HepG2 (cell line): ENCODE measurements around the gene TBXA2R. TPM values are rescaled to one million over a fixed set of nuclear protein-coding genes. Genes with fewer than 3 reads are reported as not detected.

Experiments
- GLI4 ChIP-seq: sonication (generic); formaldehyde crosslinking; IDR thresholded peaks from 2 replicates; pipeline ENCODE4 v1.5.1; 2020; ENCODE audit warnings: missing genetic modification reagents, mild to moderate bottlenecking, moderate library complexity, borderline replicate concordance
- KLF9 ChIP-seq: IDR thresholded peaks from 2 replicates; pipeline ENCODE4 v1.6.1; 2016; ENCODE audit warnings: low read depth
- MED1 ChIP-seq: sonication (generic); formaldehyde crosslinking; IDR thresholded peaks from 2 replicates; pipeline ENCODE4 v1.4.0; 2020; ENCODE audit warnings: missing genetic modification reagents
- MIER2 ChIP-seq: IDR thresholded peaks from 2 replicates; pipeline ENCODE4 v1.6.1; 2016; ENCODE audit warnings: missing biosample characterization, missing genetic modification reagents
- ZKSCAN5 ChIP-seq: sonication (generic); formaldehyde crosslinking; IDR thresholded peaks from 2 replicates; pipeline ENCODE4 v1.5.1; 2020; ENCODE audit warnings: mild to moderate bottlenecking, missing genetic modification reagents
- ZNF574 ChIP-seq: sonication (generic); formaldehyde crosslinking; IDR thresholded peaks from 2 replicates; pipeline ENCODE4 v1.4.0; 2020; ENCODE audit warnings: missing genetic modification reagents
- ZNF660 ChIP-seq: sonication (generic); formaldehyde crosslinking; IDR thresholded peaks from 2 replicates; pipeline ENCODE4 v1.5.1; 2020; ENCODE audit warnings: mild to moderate bottlenecking, low read depth, missing genetic modification reagents, borderline replicate concordance
- polyA plus RNA-seq, 8 experiments: library from polyadenylated mRNA; depleted of rRNA in 3 of 8; stranded (reverse) in 7 of 8; unstranded in 1 of 8; fragments of >200 nt; fragmentation: Illumina TruSeq in 4 of 8; extraction: Trizol in 4 of 8; gene quantifications; 2 replicates each; pipeline versions ENCODE4 v1.2.1 to v1.2.3, GENCODE V29; 2011 to 2016; ENCODE audit warnings: low read depth in 4 of 8, missing spikeins in 1 of 8, mixed read lengths in 1 of 8; ENCODE audit not compliant: insufficient read depth in 1 of 8
- total RNA-seq, 5 experiments: library from RNA; depleted of rRNA; stranded (reverse); fragments of >200 nt; fragmentation: Illumina TruSeq; extraction: Trizol; gene quantifications; 2 replicates each; pipeline ENCODE4 v1.2.3, GENCODE V29; 2016; ENCODE audit warnings: low read depth in 1 of 5
- TF ChIP-seq, protein P1 (sequence below): sonication (generic); formaldehyde crosslinking; IDR thresholded peaks from 2 replicates; pipeline ENCODE4 v1.5.1; 2020; ENCODE audit warnings: mild to moderate bottlenecking, moderate library complexity, missing genetic modification reagents
- TF ChIP-seq, protein P2 (sequence below): sonication (generic); formaldehyde crosslinking; IDR thresholded peaks from 2 replicates; pipeline ENCODE4 v1.4.0; 2020; ENCODE audit warnings: mild to moderate bottlenecking, missing genetic modification reagents

The TBXA2R gene
- total and polyA plus RNA-seq, 2 of the 13 experiments (the other 11 are each of a cell fraction or from before 2014, with no cell fraction given) = 0.09 TPM; not detected in 1

GRCh38 chr19:3618144-3618810 lies 11.6 kb upstream of the TBXA2R start (continued):
- TF ChIP-seq ZNF574 (no peak), MIER2 (CRISPR knock-in tag) (no peak), ZKSCAN5 (CRISPR knock-in tag) (no peak), MED1 (CRISPR knock-in tag) (no peak), ZNF660 (CRISPR knock-in tag) (no peak), GLI4 (CRISPR knock-in tag) (no peak), KLF9 (CRISPR knock-in tag) (no peak)
- TF ChIP-seq, protein P1, sequence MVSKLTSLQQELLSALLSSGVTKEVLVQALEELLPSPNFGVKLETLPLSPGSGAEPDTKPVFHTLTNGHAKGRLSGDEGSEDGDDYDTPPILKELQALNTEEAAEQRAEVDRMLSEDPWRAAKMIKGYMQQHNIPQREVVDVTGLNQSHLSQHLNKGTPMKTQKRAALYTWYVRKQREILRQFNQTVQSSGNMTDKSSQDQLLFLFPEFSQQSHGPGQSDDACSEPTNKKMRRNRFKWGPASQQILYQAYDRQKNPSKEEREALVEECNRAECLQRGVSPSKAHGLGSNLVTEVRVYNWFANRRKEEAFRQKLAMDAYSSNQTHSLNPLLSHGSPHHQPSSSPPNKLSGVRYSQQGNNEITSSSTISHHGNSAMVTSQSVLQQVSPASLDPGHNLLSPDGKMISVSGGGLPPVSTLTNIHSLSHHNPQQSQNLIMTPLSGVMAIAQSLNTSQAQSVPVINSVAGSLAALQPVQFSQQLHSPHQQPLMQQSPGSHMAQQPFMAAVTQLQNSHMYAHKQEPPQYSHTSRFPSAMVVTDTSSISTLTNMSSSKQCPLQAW (CRISPR knock-in tag) = no peak
- TF ChIP-seq, protein P2, sequence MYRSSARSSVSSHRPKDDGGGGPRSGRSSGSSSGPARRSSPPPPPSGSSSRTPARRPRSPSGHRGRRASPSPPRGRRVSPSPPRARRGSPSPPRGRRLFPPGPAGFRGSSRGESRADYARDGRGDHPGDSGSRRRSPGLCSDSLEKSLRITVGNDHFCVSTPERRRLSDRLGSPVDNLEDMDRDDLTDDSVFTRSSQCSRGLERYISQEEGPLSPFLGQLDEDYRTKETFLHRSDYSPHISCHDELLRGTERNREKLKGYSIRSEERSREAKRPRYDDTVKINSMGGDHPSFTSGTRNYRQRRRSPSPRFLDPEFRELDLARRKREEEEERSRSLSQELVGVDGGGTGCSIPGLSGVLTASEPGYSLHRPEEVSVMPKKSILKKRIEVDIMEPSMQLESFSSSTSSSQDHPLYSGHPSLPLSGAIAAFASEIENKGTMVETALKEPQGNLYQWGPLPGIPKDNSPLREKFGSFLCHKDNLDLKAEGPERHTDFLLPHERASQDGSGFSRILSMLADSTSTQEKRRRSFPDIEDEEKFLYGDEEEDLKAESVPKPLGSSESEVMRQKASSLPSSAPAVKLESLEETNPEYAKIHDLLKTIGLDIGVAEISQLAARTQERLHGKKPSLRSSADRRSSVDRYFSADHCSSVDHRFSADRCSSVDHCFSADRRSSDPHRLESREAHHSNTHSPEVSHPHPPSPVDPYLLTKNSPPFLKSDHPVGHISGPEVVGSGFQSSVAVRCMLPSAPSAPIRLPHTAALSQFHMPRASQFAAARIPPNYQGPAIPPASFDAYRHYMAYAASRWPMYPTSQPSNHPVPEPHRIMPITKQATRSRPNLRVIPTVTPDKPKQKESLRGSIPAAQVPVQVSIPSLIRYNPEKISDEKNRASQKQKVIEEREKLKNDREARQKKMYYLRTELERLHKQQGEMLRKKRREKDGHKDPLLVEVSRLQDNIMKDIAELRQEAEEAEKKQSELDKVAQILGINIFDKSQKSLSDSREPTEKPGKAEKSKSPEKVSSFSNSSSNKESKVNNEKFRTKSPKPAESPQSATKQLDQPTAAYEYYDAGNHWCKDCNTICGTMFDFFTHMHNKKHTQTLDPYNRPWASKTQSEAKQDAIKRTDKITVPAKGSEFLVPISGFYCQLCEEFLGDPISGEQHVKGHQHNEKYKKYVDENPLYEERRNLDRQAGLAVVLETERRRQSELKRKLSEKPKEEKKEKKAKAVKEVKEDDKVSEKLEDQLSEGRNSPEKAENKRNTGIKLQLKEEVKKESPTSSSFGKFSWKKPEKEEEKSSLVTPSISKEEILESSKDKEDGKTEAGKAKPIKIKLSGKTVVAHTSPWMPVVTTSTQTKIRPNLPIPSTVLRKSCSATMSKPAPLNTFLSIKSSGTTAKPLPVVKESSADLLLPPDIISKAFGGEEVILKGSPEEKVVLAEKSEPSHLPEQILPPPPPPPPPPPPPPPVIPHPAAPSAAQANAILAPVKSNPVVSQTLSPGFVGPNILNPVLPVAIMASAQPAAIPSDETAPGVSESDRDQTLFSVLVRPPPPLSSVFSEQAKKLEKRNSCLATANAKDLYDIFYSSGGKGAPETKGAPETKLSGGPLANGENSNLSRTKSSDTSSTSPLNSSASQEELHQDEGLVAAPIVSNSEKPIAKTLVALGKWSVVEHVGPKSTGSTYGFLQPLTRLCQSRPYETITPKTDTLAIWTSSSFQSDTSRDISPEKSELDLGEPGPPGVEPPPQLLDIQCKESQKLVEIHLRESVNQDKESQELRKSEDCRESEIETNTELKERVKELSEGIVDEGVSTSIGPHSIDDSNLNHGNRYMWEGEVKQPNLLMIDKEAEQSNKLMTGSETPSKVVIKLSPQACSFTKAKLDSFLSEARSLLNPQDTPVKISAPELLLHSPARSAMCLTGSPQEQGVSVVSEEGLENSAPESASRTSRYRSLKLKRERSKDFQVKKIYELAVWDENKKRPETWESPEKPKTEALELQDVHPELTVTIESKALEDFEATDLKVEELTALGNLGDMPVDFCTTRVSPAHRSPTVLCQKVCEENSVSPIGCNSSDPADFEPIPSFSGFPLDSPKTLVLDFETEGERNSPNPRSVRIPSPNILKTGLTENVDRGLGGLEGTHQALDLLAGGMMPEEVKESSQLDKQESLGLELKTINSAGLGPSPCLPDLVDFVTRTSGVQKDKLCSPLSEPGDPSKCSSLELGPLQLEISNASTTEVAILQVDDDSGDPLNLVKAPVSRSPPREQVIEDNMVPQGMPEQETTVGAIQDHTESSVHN (CRISPR knock-in tag) = no peak
